ENCODE data around the gene IGIP.

The IGIP gene

GRCh38 chr5:140157032-140157781 is 31.5 kb downstream of the IGIP start:
- TF ChIP-seq CTCF (IDR thresholded peaks at IDR 0.05; ENCODE audit: low read depth, low read length), result peak; percentile 79
- no peak overlapping the region for H3K4me3 ChIP-seq (ENCODE audit: low read depth, low read length)

DNA sequence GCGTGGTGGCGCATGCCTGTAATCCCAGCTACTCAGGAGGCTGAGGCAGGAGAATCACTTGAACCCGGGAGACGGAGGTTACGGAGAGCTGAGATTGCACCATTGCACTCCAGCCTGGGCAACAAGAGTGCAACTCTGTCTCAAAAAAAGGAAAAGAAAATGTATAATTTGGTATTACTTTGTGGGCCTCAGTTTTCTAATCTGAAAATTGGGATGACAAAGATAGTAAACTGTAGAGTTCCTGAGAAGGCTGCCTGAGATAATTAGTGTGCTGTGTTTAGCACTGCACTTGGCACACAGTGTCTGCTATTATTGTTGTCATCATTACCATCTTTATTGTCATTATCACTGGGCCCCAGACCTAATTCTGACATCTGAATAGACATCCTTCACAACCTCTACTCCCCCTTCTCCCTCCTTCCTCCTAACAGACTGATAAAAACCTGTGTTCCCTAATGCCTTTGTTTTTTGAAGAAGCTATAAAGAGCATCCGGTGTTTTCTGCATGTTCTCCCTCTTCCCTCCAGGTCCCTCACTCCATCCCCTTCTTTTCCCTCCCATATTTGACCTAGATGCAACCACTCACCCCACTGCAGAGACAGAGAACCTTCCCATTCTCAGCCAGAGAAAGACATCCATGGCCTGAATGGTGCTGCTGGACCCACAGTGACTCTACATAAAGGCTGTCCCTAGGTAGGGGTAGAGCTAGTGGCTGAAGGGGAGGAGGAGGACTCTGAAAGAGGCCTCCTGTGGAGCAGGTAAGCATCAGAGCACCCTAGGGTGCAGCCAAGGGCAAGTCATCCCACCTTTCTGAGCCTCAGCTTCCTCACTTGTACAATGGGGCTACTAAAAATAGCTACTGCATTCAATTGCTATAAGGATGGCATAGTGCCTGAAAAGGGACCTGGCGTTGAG is 33.5 kb downstream of the IGIP start:
- H3K4me3 ChIP-seq (ENCODE audit: low read depth, low read length), result no peak overlapping the region
- TF ChIP-seq CTCF (IDR thresholded peaks at IDR 0.05; ENCODE audit: low read depth, low read length), result no peak

GRCh38 chr5:140162275-140162674 is 36.5 kb downstream of the IGIP start:
- no peak overlapping the region for H3K4me3 ChIP-seq (ENCODE audit: low read depth, low read length)
- no peak for TF ChIP-seq CTCF (IDR thresholded peaks at IDR 0.05; ENCODE audit: low read depth, low read length)

GRCh38 chr5:140162781-140163180 is 37.0 kb downstream of the IGIP start:
- TF ChIP-seq CTCF (IDR thresholded peaks at IDR 0.05; ENCODE audit: low read depth, low read length), result no peak

GRCh38 chr5:140165101-140165922 is 39.6 kb downstream of the IGIP start:
- H3K4me3 ChIP-seq (ENCODE audit: low read depth, low read length), result no peak overlapping the region
- no peak for TF ChIP-seq CTCF (IDR thresholded peaks at IDR 0.05; ENCODE audit: low read depth, low read length)

More at GRCh38 chr5:140162781-140163180, 37.0 kb downstream of the IGIP start:
- no peak overlapping the region for H3K4me3 ChIP-seq (ENCODE audit: low read depth, low read length)

GRCh38 chr5:140165923-140166270 is 40.2 kb downstream of the IGIP start:
- TF ChIP-seq CTCF (IDR thresholded peaks at IDR 0.05; ENCODE audit: low read depth, low read length), result no peak
- no peak overlapping the region for H3K4me3 ChIP-seq (ENCODE audit: low read depth, low read length)
